ENCODE measurements around the gene AFAP1L1.
A peak's percentile ranks its signal among the peaks of the same experiment; 100 is the strongest.

AFAP1L1 gene

GRCh38 chr5:149355688-149356087 is 84.0 kb downstream of the AFAP1L1 start:
- DNase-seq = no peak

GRCh38 chr5:149356391-149356790 is 84.7 kb downstream of the AFAP1L1 start:
- DNase-seq = no peak

GRCh38 chr5:149357370-149358293 is 86.0 kb downstream of the AFAP1L1 start, which contains the start of gene PCYOX1L:
TSS of gene PCYOX1L (plus strand) at chr5:149358046. CDS start at chr5:149358069, 23 bp downstream.
- peak; percentile 98 for DNase-seq

- DNase-seq = no peak
These were observed 86.6 kb downstream of the AFAP1L1 start for GRCh38 chr5:149358294-149358651.

GRCh38 chr5:149358868-149359495 is 87.3 kb downstream of the AFAP1L1 start:
- no peak for DNase-seq

- DNase-seq = no peak
These were observed 88.6 kb downstream of the AFAP1L1 start for GRCh38 chr5:149360272-149360671.

GRCh38 chr5:149362541-149362940 is 90.9 kb downstream of the AFAP1L1 start:
- no peak for DNase-seq

- no peak for DNase-seq
These were observed 91.7 kb downstream of the AFAP1L1 start for GRCh38 chr5:149363358-149363757.

GRCh38 chr5:149363936-149364335 is 92.3 kb downstream of the AFAP1L1 start:
- no peak for DNase-seq

GRCh38 chr5:149364719-149365118 is 93.1 kb downstream of the AFAP1L1 start:
- DNase-seq = no peak

GRCh38 chr5:149365418-149365817 is 93.8 kb downstream of the AFAP1L1 start:
- DNase-seq = no peak

GRCh38 chr5:149366169-149366729 is 94.6 kb downstream of the AFAP1L1 start:
- no peak for DNase-seq

GRCh38 chr5:149367249-149367971 is 95.8 kb downstream of the AFAP1L1 start:
- peak; percentile 36 for DNase-seq

- DNase-seq = no peak
These were observed 96.5 kb downstream of the AFAP1L1 start for GRCh38 chr5:149367972-149368645.

- DNase-seq = no peak
These were observed 99.2 kb downstream of the AFAP1L1 start for GRCh38 chr5:149370878-149371277.

- peak; percentile 58 for DNase-seq
These were observed 99.8 kb downstream of the AFAP1L1 start for GRCh38 chr5:149371296-149371962.

GRCh38 chr5:149372076-149372795 is 100.6 kb downstream of the AFAP1L1 start:
- DNase-seq = no peak

GRCh38 chr5:149372932-149373331 is 101.3 kb downstream of the AFAP1L1 start:
- no peak for DNase-seq

GRCh38 chr5:149374303-149374702 is 102.6 kb downstream of the AFAP1L1 start:
- DNase-seq = no peak

GRCh38 chr5:149374801-149375200 is 103.1 kb downstream of the AFAP1L1 start:
- DNase-seq = no peak

- DNase-seq = no peak
These were observed 103.8 kb downstream of the AFAP1L1 start for GRCh38 chr5:149375434-149375833.

Data from stimulated activated CD4-positive, alpha-beta T cell treated with anti-CD3 and anti-CD28 coated beads, Interleukin-12 subunit alpha, Interleukin-12 subunit beta, amount 100 ng/mL, for 4 hours (primary cell).